NT2/D1 (cell line): ENCODE results near the gene S100A4.

Source experiments
- DNase-seq: peaks from one replicate; pipeline ENCODE4 v3.0.0-alpha.2; 2011; ENCODE audit warnings: low read depth, low spot score
- H3K27me3 ChIP-seq: 2 replicates; pipeline ENCODE4 v1.6.0; 2011; ENCODE audit warnings: mild to moderate bottlenecking; ENCODE audit not compliant: insufficient read length, insufficient read depth
- H3K36me3 ChIP-seq: 2 replicates; pipeline ENCODE4 v1.6.1; 2011; ENCODE audit warnings: mild to moderate bottlenecking, low read length, mixed read lengths; ENCODE audit not compliant: insufficient read depth, insufficient read length
- H3K4me1 ChIP-seq: 2 replicates; pipeline ENCODE4 v1.5.1; 2011; ENCODE audit not compliant: insufficient read depth, insufficient read length
- H3K4me3 ChIP-seq: 2 replicates; pipeline ENCODE4 v1.5.1; 2011; ENCODE audit warnings: low read depth; ENCODE audit not compliant: insufficient read length
- H3K9ac ChIP-seq: 2 replicates; pipeline ENCODE4 v1.6.0; 2011; ENCODE audit warnings: low read depth; ENCODE audit not compliant: insufficient read length
- H3K9me3 ChIP-seq: 2 replicates; pipeline ENCODE4 v1.5.1; 2011; ENCODE audit warnings: mild to moderate bottlenecking, low read length; ENCODE audit not compliant: insufficient read depth
- SUZ12 ChIP-seq: IDR thresholded peaks from 2 replicates; pipeline ENCODE4 v1.6.1; 2011; ENCODE audit not compliant: insufficient read length, insufficient read depth; ENCODE audit errors: extremely low read depth
- YY1 ChIP-seq: IDR thresholded peaks from 2 replicates; pipeline ENCODE4 v1.6.1; 2011; ENCODE audit not compliant: insufficient read length, insufficient read depth
- ZNF274 ChIP-seq: IDR thresholded peaks from 2 replicates; pipeline ENCODE4 v1.6.1; 2011; ENCODE audit warnings: mild to moderate bottlenecking, low read depth, low read length

S100A4 gene

DNA sequence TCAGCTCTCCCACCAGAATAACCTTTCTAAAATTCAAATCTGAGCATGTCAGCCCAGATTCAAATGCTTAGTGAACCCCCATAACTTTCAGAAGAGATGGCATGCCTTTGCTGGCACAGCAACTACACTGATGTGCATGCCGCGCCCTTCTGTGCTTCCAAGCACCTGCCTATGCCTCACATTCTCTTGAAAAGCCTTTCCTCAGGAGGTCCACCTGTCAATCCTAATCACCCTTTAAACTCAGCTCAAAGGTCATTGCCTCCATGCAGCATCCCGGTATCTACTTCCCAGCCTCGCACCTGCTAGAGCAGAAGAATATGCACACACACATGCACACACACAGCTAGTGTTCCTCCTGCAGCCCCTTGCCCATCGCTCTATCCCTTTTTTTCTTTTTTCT, 25.3 kb upstream of the S100A4 start:
- no peaks in the 10 kb centered on the region for H3K36me3 ChIP-seq
- H3K9ac ChIP-seq: no peak overlapping the region
- H3K4me1 ChIP-seq: peaks cover 16% of the 10 kb centered on the region
- H3K9me3 ChIP-seq: peaks cover 14% of the 10 kb centered on the region; the same call in 1 of the 2 replicates
- no peaks in the 10 kb centered on the region for H3K27me3 ChIP-seq
- TF ChIP-seq YY1 (no peak), SUZ12 (no peak), ZNF274 (no peak)
- no peak overlapping the region for H3K4me3 ChIP-seq
- no peak for DNase-seq

DNA sequence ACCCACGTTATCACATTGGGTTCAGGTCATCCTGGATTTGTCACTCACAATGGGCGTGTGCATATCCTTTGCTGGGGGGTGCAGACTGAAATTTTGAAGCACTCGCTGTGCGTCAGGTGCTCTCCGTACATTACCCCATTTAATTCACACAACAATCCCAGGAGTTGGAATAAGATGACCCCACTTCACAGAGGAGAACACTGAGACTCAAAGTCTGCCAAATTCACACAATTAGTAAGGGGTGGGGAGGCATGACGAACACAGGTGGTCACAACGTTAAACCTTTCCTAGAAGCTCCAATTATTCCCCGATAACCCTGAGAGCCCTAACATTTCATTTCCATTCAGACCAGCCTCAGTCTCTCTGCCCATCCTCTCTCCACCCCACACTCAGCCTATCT, 23.9 kb upstream of the S100A4 start:
- no peak overlapping the region for H3K4me3 ChIP-seq
- DNase-seq: no peak
- no peaks in the 10 kb centered on the region for H3K27me3 ChIP-seq
- peaks cover 24% of the 10 kb centered on the region for H3K4me1 ChIP-seq
- no peak overlapping the region for H3K9ac ChIP-seq
- H3K9me3 ChIP-seq: peaks cover 5% of the 10 kb centered on the region; the same call in 1 of the 2 replicates
- H3K36me3 ChIP-seq: no peaks in the 10 kb centered on the region
- no peak for TF ChIP-seq ZNF274
- TF ChIP-seq YY1: no peak
- TF ChIP-seq SUZ12: no peak

DNA sequence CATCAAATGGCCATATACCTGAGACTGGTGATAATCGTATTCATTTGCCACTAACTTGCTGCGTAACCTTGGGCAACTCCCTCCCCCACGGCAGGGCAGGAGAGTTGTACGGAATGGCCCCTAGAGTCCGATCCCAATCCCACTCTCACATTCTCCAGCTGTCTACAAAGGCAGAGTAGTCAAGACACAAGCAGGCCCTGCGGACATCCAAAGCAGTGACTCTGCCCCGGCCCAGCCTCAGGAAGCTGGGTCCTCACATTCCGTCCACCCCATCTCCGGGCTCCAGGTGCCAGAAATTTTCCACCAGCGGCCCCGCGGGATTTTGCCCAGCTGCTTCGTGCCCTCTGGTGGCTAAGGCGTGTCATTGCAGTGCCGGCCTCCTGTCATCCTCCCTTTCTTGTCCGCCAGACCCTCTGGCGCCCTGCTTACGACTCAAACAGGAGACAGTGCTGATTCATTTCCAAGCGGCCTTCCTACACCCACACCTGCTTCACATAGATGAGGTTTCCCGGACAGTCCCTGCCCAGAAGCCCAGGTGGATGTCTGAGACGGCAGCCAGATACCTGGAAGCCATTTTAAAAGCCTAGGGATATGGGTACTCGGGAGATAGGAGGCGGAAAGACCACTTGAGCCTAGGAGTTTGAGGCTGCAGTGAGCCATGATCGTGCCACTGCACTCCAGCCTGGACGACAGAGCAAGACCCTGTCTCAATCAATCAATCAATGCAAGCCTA, 22.9 kb upstream of the S100A4 start:
- Histone ChIP-seq H3K9ac (peak overlapping the region; percentile 72), H3K27me3 (no peaks in the 10 kb centered on the region), H3K4me3 (peak overlapping the region; percentile 10), H3K4me1 (peaks cover 32% of the 10 kb centered on the region), H3K9me3 (no peaks in the 10 kb centered on the region), H3K36me3 (no peaks in the 10 kb centered on the region)
- peak; percentile 93 for DNase-seq
- TF ChIP-seq ZNF274: no peak
- TF ChIP-seq YY1: no peak
- TF ChIP-seq SUZ12: no peak

DNA sequence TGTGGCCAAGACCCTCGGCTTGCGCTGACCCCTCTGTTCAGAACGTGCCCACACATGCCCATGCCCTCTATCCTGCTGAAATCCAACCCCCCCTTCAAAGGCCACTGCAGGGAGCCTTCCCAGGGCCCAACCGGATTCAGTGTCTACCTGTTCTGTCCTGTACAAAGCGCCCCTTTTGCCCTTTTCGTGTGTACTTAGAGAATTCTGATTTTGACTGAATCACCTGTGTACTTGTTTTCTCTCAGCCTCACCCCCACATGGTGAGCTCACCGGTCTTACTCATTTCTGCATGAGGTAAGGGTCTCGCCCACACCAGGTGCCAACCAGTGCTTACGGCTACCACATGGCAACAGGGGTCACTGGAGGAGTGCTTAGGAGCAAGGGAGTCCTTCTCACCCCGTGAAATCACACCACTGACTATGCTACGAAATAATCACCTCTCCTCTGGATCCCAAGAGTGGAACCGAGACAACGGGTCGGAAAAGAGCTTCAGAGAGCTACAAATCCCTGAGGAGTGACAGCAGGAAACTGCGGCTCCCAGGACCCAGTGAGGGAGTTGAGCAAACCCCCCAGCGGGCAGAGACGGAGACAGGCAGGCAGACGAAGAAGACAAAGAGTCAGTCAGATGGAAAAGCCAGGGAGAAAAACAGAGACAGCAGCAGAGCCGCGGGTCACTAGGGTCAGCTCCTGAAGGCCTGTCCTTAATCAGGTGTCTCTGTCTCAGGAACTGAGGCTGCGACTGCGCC, 22.2 kb upstream of the S100A4 start:
- H3K27me3 ChIP-seq: no peaks in the 10 kb centered on the region
- no peaks in the 10 kb centered on the region for H3K9me3 ChIP-seq
- peaks cover 33% of the 10 kb centered on the region for H3K4me1 ChIP-seq
- peak overlapping the region; percentile 10 for H3K4me3 ChIP-seq
- no peak for DNase-seq
- peak overlapping the region; percentile 72 for H3K9ac ChIP-seq
- TF ChIP-seq ZNF274: no peak
- TF ChIP-seq SUZ12: no peak
- TF ChIP-seq YY1: no peak
- H3K36me3 ChIP-seq: no peaks in the 10 kb centered on the region

DNA sequence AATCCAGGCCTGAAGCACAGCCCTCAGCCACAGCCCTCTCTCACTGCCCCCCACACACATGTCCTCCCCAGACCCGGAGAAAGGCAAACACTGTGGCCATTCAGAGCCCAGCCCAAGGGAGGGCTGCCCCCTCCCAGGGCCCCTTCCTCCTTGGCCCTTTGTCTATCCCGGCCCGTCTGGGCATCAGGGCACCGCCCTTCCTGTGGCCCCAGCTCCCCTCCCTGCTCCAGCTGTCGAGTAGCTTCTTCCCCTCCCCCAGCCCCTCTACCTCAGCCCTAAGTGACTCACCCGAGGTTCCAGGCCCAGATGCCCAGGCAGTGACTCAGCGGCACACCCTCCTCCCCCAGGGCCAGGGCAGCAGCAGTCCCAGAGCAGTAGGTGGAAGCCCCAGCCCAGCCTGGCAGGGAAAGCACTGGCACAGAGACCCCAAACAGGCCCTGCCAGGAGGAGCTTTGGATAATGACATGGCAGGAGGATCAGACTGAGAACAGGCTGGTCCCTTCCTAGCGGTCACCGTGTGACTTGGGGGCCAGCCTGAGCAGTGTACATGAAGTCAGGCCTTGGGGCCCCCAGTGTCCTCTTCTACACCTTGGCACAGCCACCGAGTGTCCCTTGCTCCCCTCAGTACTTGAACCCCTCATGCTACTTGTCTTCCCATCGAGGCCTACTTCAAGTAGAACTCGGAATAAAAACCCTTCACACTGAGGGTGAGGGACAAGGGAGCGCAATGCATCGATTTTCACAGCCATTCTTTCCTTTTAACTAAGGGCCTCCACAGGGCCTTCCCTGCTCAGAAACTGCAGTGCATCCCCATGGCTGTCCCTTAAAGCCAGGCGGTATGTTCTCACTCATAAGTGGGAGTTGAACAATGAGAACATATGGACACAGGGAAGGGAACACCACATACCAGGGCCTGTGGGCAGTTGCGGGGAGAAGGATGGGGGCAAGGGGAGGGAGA, 21.1 kb upstream of the S100A4 start:
- Histone ChIP-seq H3K4me3 (peak overlapping the region; percentile 9), H3K9ac (peak overlapping the region; percentile 84), H3K4me1 (peaks cover 33% of the 10 kb centered on the region), H3K36me3 (no peaks in the 10 kb centered on the region), H3K9me3 (no peaks in the 10 kb centered on the region), H3K27me3 (no peaks in the 10 kb centered on the region)
- DNase-seq: peak; percentile 97
- TF ChIP-seq YY1 (no peak), SUZ12 (no peak), ZNF274 (no peak)

DNA sequence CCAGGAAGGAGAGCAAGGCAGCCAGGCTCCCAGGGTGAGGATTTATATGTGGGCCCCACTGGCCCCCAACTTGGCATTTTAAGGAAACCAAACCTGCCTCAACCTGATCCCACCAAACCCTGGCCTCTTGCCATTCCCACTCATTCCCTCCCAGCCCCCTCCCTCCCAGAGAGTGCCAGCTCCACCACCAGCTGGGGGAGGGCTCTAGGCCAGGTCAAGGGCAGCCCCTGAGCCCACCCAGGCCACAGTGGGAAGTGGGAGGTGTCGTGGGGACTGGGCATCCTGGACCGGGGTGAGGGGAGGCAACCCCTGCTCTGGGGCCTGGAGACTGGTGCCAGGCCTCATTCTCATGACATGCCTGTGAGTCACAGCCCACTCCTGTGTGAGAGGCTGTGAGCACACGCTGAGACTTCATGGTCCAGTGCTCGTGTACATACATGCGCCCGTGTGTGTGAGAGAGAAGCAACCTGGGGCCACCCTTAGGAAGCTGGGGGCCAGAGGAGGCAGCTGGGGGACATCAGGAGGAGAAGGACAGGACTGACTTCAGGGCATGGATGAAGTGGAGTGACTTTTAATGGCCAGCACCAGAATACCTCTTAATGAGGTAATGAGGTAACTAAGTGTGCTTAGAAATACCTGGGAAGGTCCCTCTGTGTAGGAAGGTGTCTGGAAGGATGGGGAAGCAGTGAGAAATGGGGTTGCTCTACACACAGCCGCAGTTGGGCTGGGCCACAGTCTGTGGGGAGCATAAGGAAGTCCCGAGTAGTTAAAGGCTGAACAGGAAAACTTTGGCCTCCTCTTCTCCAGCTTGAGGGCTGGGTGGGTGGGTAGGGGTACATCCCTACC, 20.1 kb upstream of the S100A4 start, which contains the start of gene S100A2:
S100A2 (minus strand) TSS at position 316 of the 846 bp plus-strand sequence. CDS start 1,967 bp downstream, outside the sequence.
- no peak for DNase-seq
- H3K4me1 ChIP-seq: peaks cover 33% of the 10 kb centered on the region
- peak within 1 kb of the TSS; percentile 84 for H3K9ac ChIP-seq
- TF ChIP-seq ZNF274: no peak
- no peaks in the 10 kb centered on the region for H3K27me3 ChIP-seq
- H3K9me3 ChIP-seq: no peaks in the 10 kb centered on the region
- peak within 1 kb of the TSS; percentile 9 for H3K4me3 ChIP-seq
- H3K36me3 ChIP-seq: no peaks in the 10 kb centered on the region
